Measurements from ENCODE around the gene PAFAH2. TPM values are rescaled to one million over a fixed set of nuclear protein-coding genes. Genes with fewer than 3 reads are reported as not detected.

The PAFAH2 gene
- total RNA-seq, 1 experiment from 2014 or later: 8.5 TPM

GRCh38 chr1:26046246-26047095, 48.6 kb upstream of the PAFAH2 start:
- H3K9me3 ChIP-seq (ENCODE audit: control insufficient read depth, insufficient read depth, low read depth, low read length): no peaks in the 10 kb centered on the region
- no peak overlapping the region for H3K27ac ChIP-seq (ENCODE audit: low read length)
- peak; percentile 46 for ATAC-seq
- no peak for DNase-seq (ENCODE audit: low read depth, low spot score)
- H3K4me1 ChIP-seq (ENCODE audit: control insufficient read depth, insufficient read depth, low read length): no peaks in the 10 kb centered on the region; the same call in 1 of the 2 replicates
- intact Hi-C loops (cut with micrococcal nuclease; ENCODE audit: unreplicated experiment) (no loop called here), in situ Hi-C loops (cut with HindIII; ENCODE audit: low pct_unique_long_range_greater_than_20kb, low sequenced_read_pairs) (no loop called here)
- peaks cover 15% of the 10 kb centered on the region for H3K27me3 ChIP-seq (ENCODE audit: control insufficient read depth, insufficient read depth, low read length)
- peak overlapping the region; percentile 13 to 25; a peak in 3 of 4 replicates for H3K4me3 ChIP-seq (ENCODE audit: low read depth in 2 of 2, low read length in 2 of 2)
- no TSS peak for BruUV-seq (replicated peaks)
- H3K36me3 ChIP-seq (ENCODE audit: control insufficient read depth, insufficient read depth, low read length): no peaks in the 10 kb centered on the region
- TF ChIP-seq CTCF (IDR thresholded peaks at IDR 0.05) (no peak), SIN3A (IDR thresholded peaks at IDR 0.05; ENCODE audit: borderline replicate concordance, insufficient read depth, low read depth, low read length) (no peak), REST (IDR thresholded peaks at IDR 0.05; ENCODE audit: insufficient read depth in 1 of 2, low read depth in 2 of 2, low read length in 1 of 2) (no peak), POLR2AphosphoS5 (IDR thresholded peaks at IDR 0.05; ENCODE audit: low read depth, low read length) (no peak), TCF7L2 (IDR thresholded peaks at IDR 0.05; ENCODE audit: low read depth, low read length) (no peak)
- ChIA-PET POLR2A (no interaction called here), CTCF (no interaction called here)

- H3K36me3 ChIP-seq (ENCODE audit: control insufficient read depth, insufficient read depth, low read length): no peaks in the 10 kb centered on the region
- no peak within 1 kb of the TSS for H3K27ac ChIP-seq (ENCODE audit: low read length)
- peak within 1 kb of the TSS; percentile 13 to 25; a peak in 3 of 4 replicates for H3K4me3 ChIP-seq (ENCODE audit: low read depth in 2 of 2, low read length in 2 of 2)
- peaks cover 15% of the 10 kb centered on the region for H3K27me3 ChIP-seq (ENCODE audit: control insufficient read depth, insufficient read depth, low read length)
- TF ChIP-seq TCF7L2 (IDR thresholded peaks at IDR 0.05; ENCODE audit: low read depth, low read length) (no peak), POLR2AphosphoS5 (IDR thresholded peaks at IDR 0.05; ENCODE audit: low read depth, low read length) (no peak), REST (IDR thresholded peaks at IDR 0.05; ENCODE audit: insufficient read depth in 1 of 2, low read depth in 2 of 2, low read length in 1 of 2) (no peak), CTCF (IDR thresholded peaks at IDR 0.05) (no peak), SIN3A (IDR thresholded peaks at IDR 0.05; ENCODE audit: borderline replicate concordance, insufficient read depth, low read depth, low read length) (no peak)
- POLR2A ChIA-PET: no interaction called here
- no peaks in the 10 kb centered on the region for H3K9me3 ChIP-seq (ENCODE audit: control insufficient read depth, insufficient read depth, low read depth, low read length)
- no TSS peak for BruUV-seq (replicated peaks)
- CTCF ChIA-PET: interaction anchor here (0.6 to 1.3 kb wide), 2 partner anchors 9 to 10 kb away, joined by 3 to 9 read pairs; no protein-coding TSS in a partner anchor
- intact Hi-C loops (cut with micrococcal nuclease; ENCODE audit: unreplicated experiment) (no loop called here), in situ Hi-C loops (cut with HindIII; ENCODE audit: low pct_unique_long_range_greater_than_20kb, low sequenced_read_pairs) (no loop called here)
- ATAC-seq (peak; percentile 56), DNase-seq (ENCODE audit: low read depth, low spot score) (no peak)
- H3K4me1 ChIP-seq (ENCODE audit: control insufficient read depth, insufficient read depth, low read length): no peaks in the 10 kb centered on the region; the same call in 1 of the 2 replicates
Measured at GRCh38 chr1:26045722-26046245, 47.9 kb upstream of the PAFAH2 start, which contains the start of gene SLC30A2. SLC30A2 (minus strand) TSS chr1:26046118; CDS start chr1:26045896, 222 bp downstream.

All from Panc1 (cell line).